ENCODE data around the gene PATE3.

- TF ChIP-seq SIN3A (IDR thresholded peaks at IDR 0.05; ENCODE audit: borderline replicate concordance, insufficient read depth, low read depth, low read length) (no peak), CTCF (IDR thresholded peaks at IDR 0.05) (no peak), POLR2AphosphoS5 (IDR thresholded peaks at IDR 0.05; ENCODE audit: low read depth, low read length) (no peak)
Measured at GRCh38 chr11:125797641-125798040, 9.7 kb downstream of the PATE3 start.

Data from Panc1 (cell line).